ENCODE measurements around the gene GIT2.
"Not testable (repeated sequence)": the region's sequence is repeated elsewhere in the genome, so short reads cannot be mapped to it uniquely, and the experiment has no call there.

GIT2 gene

GRCh38 chr12:109899783-109900751 lies 96.1 kb downstream of the GIT2 start, which contains the start of gene TCHP:
Gene TCHP (plus strand): TSS chr12:109900274. CDS start chr12:109903027, 2,753 bp downstream.
- Histone ChIP-seq H3K27ac (ENCODE audit: low read depth, low read length) (peak within 1 kb of the TSS; percentile 78), H3K4me1 (ENCODE audit: control insufficient read depth, insufficient read depth, low read length) (peaks cover 8% of the 10 kb centered on the region), H3K27me3 (ENCODE audit: control insufficient read depth, insufficient read depth, low read length) (no peaks in the 10 kb centered on the region), H3K9ac (ENCODE audit: low read length) (peak within 1 kb of the TSS; percentile 68), H3K4me3 (ENCODE audit: low read length) (peak within 1 kb of the TSS; percentile 85), H3K36me3 (ENCODE audit: control insufficient read depth, insufficient read depth, low read length) (peaks cover 14% of the 10 kb centered on the region)

- H3K9ac ChIP-seq (ENCODE audit: low read length); H3K27me3 ChIP-seq (ENCODE audit: control insufficient read depth, insufficient read depth, low read length): not testable (repeated sequence)
- peak overlapping the region; percentile 85 for H3K4me3 ChIP-seq (ENCODE audit: low read length)
Measured at GRCh38 chr12:109899345-109899744, 96.8 kb downstream of the GIT2 start.

GRCh38 chr12:109897029-109897428 lies 99.1 kb downstream of the GIT2 start:
- Histone ChIP-seq H3K9ac (ENCODE audit: low read length) (no peak overlapping the region), H3K36me3 (ENCODE audit: control insufficient read depth, insufficient read depth, low read length) (no peaks in the 10 kb centered on the region), H3K4me1 (ENCODE audit: control insufficient read depth, insufficient read depth, low read length) (peaks cover 8% of the 10 kb centered on the region), H3K4me3 (ENCODE audit: low read length) (no peak overlapping the region), H3K27ac (ENCODE audit: low read depth, low read length) (no peak overlapping the region), H3K27me3 (ENCODE audit: control insufficient read depth, insufficient read depth, low read length) (no peaks in the 10 kb centered on the region)

More at GRCh38 chr12:109899345-109899744, 96.8 kb downstream of the GIT2 start:
- H3K4me1 ChIP-seq (ENCODE audit: control insufficient read depth, insufficient read depth, low read length) = not testable (repeated sequence)
- Histone ChIP-seq H3K27ac (ENCODE audit: low read depth, low read length) (peak overlapping the region; percentile 78), H3K36me3 (ENCODE audit: control insufficient read depth, insufficient read depth, low read length) (peaks cover 14% of the 10 kb centered on the region)

GRCh38 chr12:109896188-109896587 lies 100.0 kb downstream of the GIT2 start:
- Histone ChIP-seq H3K27me3 (ENCODE audit: control insufficient read depth, insufficient read depth, low read length) (no peaks in the 10 kb centered on the region), H3K4me3 (ENCODE audit: low read length) (no peak overlapping the region), H3K9ac (ENCODE audit: low read length) (no peak overlapping the region), H3K4me1 (ENCODE audit: control insufficient read depth, insufficient read depth, low read length) (peaks cover 4% of the 10 kb centered on the region), H3K27ac (ENCODE audit: low read depth, low read length) (no peak overlapping the region), H3K36me3 (ENCODE audit: control insufficient read depth, insufficient read depth, low read length) (no peaks in the 10 kb centered on the region)

GRCh38 chr12:109894939-109895338 lies 101.2 kb downstream of the GIT2 start:
- no peak overlapping the region for H3K4me3 ChIP-seq (ENCODE audit: low read length)
- no peaks in the 10 kb centered on the region for H3K4me1 ChIP-seq (ENCODE audit: control insufficient read depth, insufficient read depth, low read length)
- no peak overlapping the region for H3K9ac ChIP-seq (ENCODE audit: low read length)
- H3K27ac ChIP-seq (ENCODE audit: low read depth, low read length) = no peak overlapping the region
- no peaks in the 10 kb centered on the region for H3K36me3 ChIP-seq (ENCODE audit: control insufficient read depth, insufficient read depth, low read length)
- H3K27me3 ChIP-seq (ENCODE audit: control insufficient read depth, insufficient read depth, low read length) = no peaks in the 10 kb centered on the region

GRCh38 chr12:109893261-109893995 lies 102.7 kb downstream of the GIT2 start:
- H3K4me1 ChIP-seq (ENCODE audit: control insufficient read depth, insufficient read depth, low read length) = no peaks in the 10 kb centered on the region
- H3K27ac ChIP-seq (ENCODE audit: low read depth, low read length) = no peak overlapping the region
- no peak overlapping the region for H3K9ac ChIP-seq (ENCODE audit: low read length)
- no peaks in the 10 kb centered on the region for H3K36me3 ChIP-seq (ENCODE audit: control insufficient read depth, insufficient read depth, low read length)
- H3K27me3 ChIP-seq (ENCODE audit: control insufficient read depth, insufficient read depth, low read length) = no peaks in the 10 kb centered on the region
- H3K4me3 ChIP-seq (ENCODE audit: low read length) = no peak overlapping the region

GRCh38 chr12:109892748-109893147 lies 103.4 kb downstream of the GIT2 start:
- Histone ChIP-seq H3K4me3 (ENCODE audit: low read length) (no peak overlapping the region), H3K27ac (ENCODE audit: low read depth, low read length) (no peak overlapping the region), H3K36me3 (ENCODE audit: control insufficient read depth, insufficient read depth, low read length) (no peaks in the 10 kb centered on the region)

GRCh38 chr12:109892165-109892715 lies 103.9 kb downstream of the GIT2 start:
- no peak overlapping the region for H3K4me3 ChIP-seq (ENCODE audit: low read length)
- no peaks in the 10 kb centered on the region for H3K4me1 ChIP-seq (ENCODE audit: control insufficient read depth, insufficient read depth, low read length)
- H3K27ac ChIP-seq (ENCODE audit: low read depth, low read length) = no peak overlapping the region
- H3K36me3 ChIP-seq (ENCODE audit: control insufficient read depth, insufficient read depth, low read length) = no peaks in the 10 kb centered on the region
- no peaks in the 10 kb centered on the region for H3K27me3 ChIP-seq (ENCODE audit: control insufficient read depth, insufficient read depth, low read length)
- H3K9ac ChIP-seq (ENCODE audit: low read length) = no peak overlapping the region

More at GRCh38 chr12:109892748-109893147, 103.4 kb downstream of the GIT2 start:
- no peaks in the 10 kb centered on the region for H3K27me3 ChIP-seq (ENCODE audit: control insufficient read depth, insufficient read depth, low read length)
- no peaks in the 10 kb centered on the region for H3K4me1 ChIP-seq (ENCODE audit: control insufficient read depth, insufficient read depth, low read length)
- no peak overlapping the region for H3K9ac ChIP-seq (ENCODE audit: low read length)

GRCh38 chr12:109891731-109892130 lies 104.4 kb downstream of the GIT2 start:
- not testable (repeated sequence) for H3K36me3 ChIP-seq (ENCODE audit: control insufficient read depth, insufficient read depth, low read length); H3K4me1 ChIP-seq (ENCODE audit: control insufficient read depth, insufficient read depth, low read length); H3K27ac ChIP-seq (ENCODE audit: low read depth, low read length)

GRCh38 chr12:109890620-109891170 lies 105.5 kb downstream of the GIT2 start:
- Histone ChIP-seq H3K4me3 (ENCODE audit: low read length) (no peak overlapping the region), H3K36me3 (ENCODE audit: control insufficient read depth, insufficient read depth, low read length) (no peaks in the 10 kb centered on the region), H3K27me3 (ENCODE audit: control insufficient read depth, insufficient read depth, low read length) (no peaks in the 10 kb centered on the region), H3K27ac (ENCODE audit: low read depth, low read length) (no peak overlapping the region), H3K9ac (ENCODE audit: low read length) (no peak overlapping the region), H3K4me1 (ENCODE audit: control insufficient read depth, insufficient read depth, low read length) (no peaks in the 10 kb centered on the region)

More at GRCh38 chr12:109891731-109892130, 104.4 kb downstream of the GIT2 start:
- H3K9ac ChIP-seq (ENCODE audit: low read length); H3K27me3 ChIP-seq (ENCODE audit: control insufficient read depth, insufficient read depth, low read length); H3K4me3 ChIP-seq (ENCODE audit: low read length): not testable (repeated sequence)

- H3K27ac ChIP-seq (ENCODE audit: low read depth, low read length) = no peak overlapping the region
- no peaks in the 10 kb centered on the region for H3K4me1 ChIP-seq (ENCODE audit: control insufficient read depth, insufficient read depth, low read length)
- H3K9ac ChIP-seq (ENCODE audit: low read length) = no peak overlapping the region
- no peak overlapping the region for H3K4me3 ChIP-seq (ENCODE audit: low read length)
- no peaks in the 10 kb centered on the region for H3K36me3 ChIP-seq (ENCODE audit: control insufficient read depth, insufficient read depth, low read length)
- no peaks in the 10 kb centered on the region for H3K27me3 ChIP-seq (ENCODE audit: control insufficient read depth, insufficient read depth, low read length)
Measured at GRCh38 chr12:109888179-109889020, 107.8 kb downstream of the GIT2 start.

Measured in rectal smooth muscle tissue (tissue), 1 donor.